Measurements from ENCODE around the gene DEFB124.

DEFB124 gene

DNA sequence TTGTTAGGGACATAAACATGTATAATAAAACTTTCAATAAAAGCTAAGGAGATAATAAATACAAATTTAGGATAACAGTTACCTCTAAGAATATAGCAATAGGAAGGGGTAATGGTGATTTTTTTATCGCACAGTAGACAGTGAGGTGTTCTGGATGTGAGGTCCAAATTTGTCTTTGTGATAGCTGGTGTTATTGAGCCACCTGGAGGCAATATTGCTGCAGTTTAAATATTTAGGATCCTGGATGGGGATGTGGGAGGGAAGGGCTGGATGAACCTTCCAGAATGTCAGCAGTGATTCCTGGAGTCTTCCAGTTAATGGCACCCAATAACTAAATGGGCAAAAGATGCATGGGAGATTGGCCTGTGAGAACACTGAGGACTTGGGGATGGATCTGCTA lies 20.6 kb downstream of the DEFB124 start:
- H3K4me2 ChIP-seq (ENCODE audit: low read length), result no peak overlapping the region
- H3K79me2 ChIP-seq (ENCODE audit: insufficient read depth, low read length), result no peaks in the 10 kb centered on the region
- TF ChIP-seq EZH2 (IDR thresholded peaks at IDR 0.05; ENCODE audit: borderline replicate concordance, low read length), result no peak
- H4K20me1 ChIP-seq (ENCODE audit: insufficient read depth, low read length), result no peaks in the 10 kb centered on the region
- H3F3A ChIP-seq (ENCODE audit: insufficient read depth, low read length), result no peaks in the 10 kb centered on the region
- no peaks in the 10 kb centered on the region for H3K9me2 ChIP-seq (ENCODE audit: low read depth, low read length)
- H3K4me1 ChIP-seq (ENCODE audit: insufficient read depth, low read length, severe bottlenecking), result no peaks in the 10 kb centered on the region
- H3K9ac ChIP-seq (ENCODE audit: low read length), result no peak overlapping the region
- H3K4me3 ChIP-seq (ENCODE audit: low read depth, low read length, poor library complexity, severe bottlenecking), result no peak overlapping the region
- H3K27me3 ChIP-seq (ENCODE audit: insufficient read depth, low read length), result peaks cover 4% of the 10 kb centered on the region; the same call in 1 of the 2 replicates
- H3K27ac ChIP-seq (ENCODE audit: low read depth, low read length, poor library complexity, severe bottlenecking), result no peak overlapping the region
- H2AFZ ChIP-seq (ENCODE audit: low read length), result no peak overlapping the region
- no peaks in the 10 kb centered on the region for H3K9me3 ChIP-seq (ENCODE audit: low read length)
- H3K36me3 ChIP-seq (ENCODE audit: insufficient read depth, low read length), result no peaks in the 10 kb centered on the region

DNA sequence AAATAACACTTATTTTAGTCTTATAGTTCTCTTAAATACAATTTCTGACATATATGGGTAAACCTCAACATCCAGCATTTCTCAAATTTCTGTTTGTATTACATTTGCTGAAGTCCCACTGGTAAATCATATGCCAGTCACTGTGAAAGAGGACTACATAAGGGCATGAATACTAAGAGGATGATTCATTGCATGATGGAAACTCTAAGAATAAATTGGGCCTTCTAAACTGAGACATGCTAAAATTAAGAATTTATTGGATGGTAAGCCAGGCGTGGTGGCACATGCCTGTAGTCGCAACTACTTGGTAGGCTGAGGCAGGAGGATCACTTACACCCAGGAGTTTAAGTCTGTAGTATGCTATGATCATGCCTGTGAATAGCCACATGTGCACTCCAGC lies 22.4 kb downstream of the DEFB124 start:
- Histone ChIP-seq H4K20me1 (ENCODE audit: insufficient read depth, low read length) (no peaks in the 10 kb centered on the region), H3K9me3 (ENCODE audit: low read length) (no peaks in the 10 kb centered on the region), H3F3A (ENCODE audit: insufficient read depth, low read length) (no peaks in the 10 kb centered on the region), H3K9ac (ENCODE audit: low read length) (no peak overlapping the region), H3K9me2 (ENCODE audit: low read depth, low read length) (no peaks in the 10 kb centered on the region), H3K4me3 (ENCODE audit: low read depth, low read length, poor library complexity, severe bottlenecking) (no peak overlapping the region), H3K79me2 (ENCODE audit: insufficient read depth, low read length) (no peaks in the 10 kb centered on the region), H3K27me3 (ENCODE audit: insufficient read depth, low read length) (peaks cover 4% of the 10 kb centered on the region; the same call in 1 of the 2 replicates), H3K4me1 (ENCODE audit: insufficient read depth, low read length, severe bottlenecking) (no peaks in the 10 kb centered on the region), H2AFZ (ENCODE audit: low read length) (no peak overlapping the region), H3K27ac (ENCODE audit: low read depth, low read length, poor library complexity, severe bottlenecking) (no peak overlapping the region), H3K36me3 (ENCODE audit: insufficient read depth, low read length) (no peaks in the 10 kb centered on the region), H3K4me2 (ENCODE audit: low read length) (no peak overlapping the region)
- TF ChIP-seq, protein P1, sequence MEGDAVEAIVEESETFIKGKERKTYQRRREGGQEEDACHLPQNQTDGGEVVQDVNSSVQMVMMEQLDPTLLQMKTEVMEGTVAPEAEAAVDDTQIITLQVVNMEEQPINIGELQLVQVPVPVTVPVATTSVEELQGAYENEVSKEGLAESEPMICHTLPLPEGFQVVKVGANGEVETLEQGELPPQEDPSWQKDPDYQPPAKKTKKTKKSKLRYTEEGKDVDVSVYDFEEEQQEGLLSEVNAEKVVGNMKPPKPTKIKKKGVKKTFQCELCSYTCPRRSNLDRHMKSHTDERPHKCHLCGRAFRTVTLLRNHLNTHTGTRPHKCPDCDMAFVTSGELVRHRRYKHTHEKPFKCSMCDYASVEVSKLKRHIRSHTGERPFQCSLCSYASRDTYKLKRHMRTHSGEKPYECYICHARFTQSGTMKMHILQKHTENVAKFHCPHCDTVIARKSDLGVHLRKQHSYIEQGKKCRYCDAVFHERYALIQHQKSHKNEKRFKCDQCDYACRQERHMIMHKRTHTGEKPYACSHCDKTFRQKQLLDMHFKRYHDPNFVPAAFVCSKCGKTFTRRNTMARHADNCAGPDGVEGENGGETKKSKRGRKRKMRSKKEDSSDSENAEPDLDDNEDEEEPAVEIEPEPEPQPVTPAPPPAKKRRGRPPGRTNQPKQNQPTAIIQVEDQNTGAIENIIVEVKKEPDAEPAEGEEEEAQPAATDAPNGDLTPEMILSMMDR (IDR thresholded peaks at IDR 0.05; ENCODE audit: low read length), result no peak
- TF ChIP-seq EZH2 (IDR thresholded peaks at IDR 0.05; ENCODE audit: borderline replicate concordance, low read length), result no peak

DNA sequence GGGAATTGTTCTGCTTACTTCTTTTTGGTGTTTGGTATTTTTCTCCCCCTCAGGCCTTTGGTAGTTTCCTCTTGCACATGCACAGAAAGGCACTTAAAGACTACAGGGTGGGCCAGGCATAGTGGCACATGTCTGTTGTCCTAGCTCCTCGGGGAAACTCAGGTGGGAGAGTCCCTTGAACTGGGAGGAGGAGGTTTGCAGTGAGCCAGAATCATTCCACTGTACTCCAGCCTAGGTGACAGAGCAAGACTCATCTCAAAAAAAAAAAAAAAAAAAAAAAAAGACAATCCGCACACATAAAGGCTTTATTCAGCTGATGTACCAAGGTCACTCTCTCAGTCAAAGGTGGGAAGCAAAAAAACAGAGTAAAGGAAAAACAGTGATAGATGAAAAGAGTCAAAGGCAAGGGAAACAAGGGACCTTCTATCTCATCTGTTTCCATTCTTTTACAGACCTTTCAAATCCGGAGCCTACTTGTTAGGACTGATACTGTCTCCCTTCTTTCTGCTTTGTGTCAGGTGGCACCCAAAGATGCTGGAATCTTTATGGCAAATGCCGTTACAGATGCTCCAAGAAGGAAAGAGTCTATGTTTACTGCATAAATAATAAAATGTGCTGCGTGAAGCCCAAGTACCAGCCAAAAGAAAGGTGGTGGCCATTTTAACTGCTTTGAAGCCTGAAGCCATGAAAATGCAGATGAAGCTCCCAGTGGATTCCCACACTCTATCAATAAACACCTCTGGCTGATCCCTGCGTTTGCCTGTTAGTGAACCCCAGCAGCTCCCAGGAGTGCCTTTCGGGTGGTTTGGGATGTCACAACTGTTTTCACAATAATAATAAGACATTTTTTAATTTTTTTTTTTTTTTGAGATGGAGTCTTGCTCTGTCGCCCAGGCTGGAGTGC lies 25.2 kb downstream of the DEFB124 start:
- Histone ChIP-seq H3K9me3 (ENCODE audit: low read length) (no peaks in the 10 kb centered on the region), H3K4me2 (ENCODE audit: low read length) (no peak overlapping the region), H3K4me1 (ENCODE audit: insufficient read depth, low read length, severe bottlenecking) (no peaks in the 10 kb centered on the region), H3F3A (ENCODE audit: insufficient read depth, low read length) (no peaks in the 10 kb centered on the region), H3K36me3 (ENCODE audit: insufficient read depth, low read length) (no peaks in the 10 kb centered on the region), H2AFZ (ENCODE audit: low read length) (no peak overlapping the region), H3K4me3 (ENCODE audit: low read depth, low read length, poor library complexity, severe bottlenecking) (no peak overlapping the region), H3K27ac (ENCODE audit: low read depth, low read length, poor library complexity, severe bottlenecking) (no peak overlapping the region), H3K9ac (ENCODE audit: low read length) (no peak overlapping the region), H4K20me1 (ENCODE audit: insufficient read depth, low read length) (no peaks in the 10 kb centered on the region), H3K79me2 (ENCODE audit: insufficient read depth, low read length) (no peaks in the 10 kb centered on the region), H3K27me3 (ENCODE audit: insufficient read depth, low read length) (peaks cover 4% of the 10 kb centered on the region; the same call in 1 of the 2 replicates), H3K9me2 (ENCODE audit: low read depth, low read length) (no peaks in the 10 kb centered on the region)
- TF ChIP-seq EZH2 (IDR thresholded peaks at IDR 0.05; ENCODE audit: borderline replicate concordance, low read length), result no peak
- TF ChIP-seq, protein P1 (IDR thresholded peaks at IDR 0.05; ENCODE audit: low read length), result no peak

All from OCI-LY1 (cell line).